GM18951 (cell line): ENCODE results near the gene TMPRSS3.

Source experiments
- POLR2A ChIP-seq: IDR thresholded peaks from 4 replicates; pipeline ENCODE4 v1.6.1; 2011; ENCODE audit warnings: mild to moderate bottlenecking; ENCODE audit not compliant: insufficient read length, insufficient read depth; ENCODE audit errors: extremely low read depth
- in situ Hi-C: fragments of 300-500 bp; cut with MboI; formaldehyde crosslinking; loops from one replicate; pipeline ENCODE4 v1.12.0; 2022; ENCODE audit warnings: low sequenced_read_pairs, mixed read lengths, inconsistent platforms; ENCODE audit not compliant: unreplicated experiment

Gene TMPRSS3

GRCh38 chr21:42407476-42407875 is 11.6 kb upstream of the TMPRSS3 start:
- TF ChIP-seq POLR2A, result no peak

GRCh38 chr21:42406866-42407265 is 11.0 kb upstream of the TMPRSS3 start:
- in situ Hi-C loops, result no loop called here
- TF ChIP-seq POLR2A, result no peak

More at GRCh38 chr21:42407476-42407875, 11.6 kb upstream of the TMPRSS3 start:
- in situ Hi-C loops, result no loop called here

- in situ Hi-C loops, result no loop called here
- TF ChIP-seq POLR2A, result no peak
Observed at GRCh38 chr21:42406201-42406621, 10.4 kb upstream of the TMPRSS3 start.

- no peak for TF ChIP-seq POLR2A
- in situ Hi-C loops, result no loop called here
Observed at GRCh38 chr21:42405064-42406013, 9.5 kb upstream of the TMPRSS3 start.

- in situ Hi-C loops, result no loop called here
- no peak for TF ChIP-seq POLR2A
Observed at GRCh38 chr21:42404539-42404938, 8.7 kb upstream of the TMPRSS3 start.

- TF ChIP-seq POLR2A, result no peak
- in situ Hi-C loops, result no loop called here
Observed at GRCh38 chr21:42403611-42404231, 7.9 kb upstream of the TMPRSS3 start, which contains the start of gene UBASH3A. TSS of gene UBASH3A (plus strand) at chr21:42403902. CDS start at chr21:42403946, 44 bp downstream.

- in situ Hi-C loops, result no loop called here
- TF ChIP-seq POLR2A, result no peak
Observed at GRCh38 chr21:42401820-42402251, 6.0 kb upstream of the TMPRSS3 start.

GRCh38 chr21:42401154-42401553 is 5.3 kb upstream of the TMPRSS3 start:
- in situ Hi-C loops, result no loop called here
- TF ChIP-seq POLR2A, result no peak

GRCh38 chr21:42400525-42400924 is 4.7 kb upstream of the TMPRSS3 start:
- in situ Hi-C loops, result no loop called here
- no peak for TF ChIP-seq POLR2A

GRCh38 chr21:42398436-42399028 is 2.7 kb upstream of the TMPRSS3 start:
- no peak for TF ChIP-seq POLR2A
- in situ Hi-C loops, result no loop called here

GRCh38 chr21:42397746-42398394 is 2.0 kb upstream of the TMPRSS3 start:
- in situ Hi-C loops, result no loop called here
- no peak for TF ChIP-seq POLR2A

- in situ Hi-C loops, result no loop called here
Observed at GRCh38 chr21:42396799-42397745, 1.2 kb upstream of the TMPRSS3 start.

More at GRCh38 chr21:42396799-42397745, 1.2 kb upstream of the TMPRSS3 start:
- TF ChIP-seq POLR2A, result no peak
